Posterior vena cava (tissue), 2 donors: Measurements from ENCODE around the gene KATNAL1. TPM values are rescaled to one million over a fixed set of nuclear protein-coding genes. Genes with fewer than 3 reads are reported as not detected.

Source experiments
- DNase-seq: peaks from one replicate; pipeline ENCODE4 v3.0.0-alpha.2; 2020; ENCODE audit warnings: low spot score
- intact Hi-C, 2 donors: fragments of 100-400 bp; cut with DNase I; formaldehyde crosslinking; loops; one replicate each; pipeline versions ENCODE4 v1.14.1 to v1.14.2; 2022 to 2023
- long read RNA-seq, 2 donors: library from polyadenylated mRNA; unstranded; transcript quantifications; one replicate each; pipeline ENCODE4 v2.0.0, GENCODE V29; 2020 to 2021
- total RNA-seq, 2 donors: library from RNA; stranded (reverse); fragmentation: NEBNext Ultra II Directional; extraction: Animal tissue kit (Norgen Biotek cat#: 25700); gene quantifications; one replicate each; pipeline ENCODE4 v1.2.1, GENCODE V29; 2021
- donor health status: DM: yes; HTN: yes; CAD: no.
- donor health status: DM: yes; HTN: yes; CAD: no.

Gene KATNAL1
- 10 to 100 TPM; 44.8 to 59.5 TPM for total RNA-seq
- long read RNA-seq, donor 1, partial matches to known transcripts = 2 of 9 reads
- long read RNA-seq, donor 1, other reads (novel, unspliced or antisense) = 7 of 9 reads
- long read RNA-seq, donor 2, full-length matches to known transcripts = 11 of 24 reads
- long read RNA-seq, donor 2, partial matches to known transcripts = 4 of 24 reads
- long read RNA-seq, donor 2, other reads (novel, unspliced or antisense) = 9 of 24 reads

GRCh38 chr13:30307194-30307970, at the start of gene KATNAL1:
TSS of gene KATNAL1 (minus strand) at chr13:30307551. CDS start at chr13:30283777, 23,774 bp downstream.
- intact Hi-C loops = no loop called here
- peak; percentile 93 for DNase-seq

GRCh38 chr13:30355839-30356238, 48.5 kb upstream of the KATNAL1 start:
- intact Hi-C loops = no loop called here
- DNase-seq = no peak

DNA sequence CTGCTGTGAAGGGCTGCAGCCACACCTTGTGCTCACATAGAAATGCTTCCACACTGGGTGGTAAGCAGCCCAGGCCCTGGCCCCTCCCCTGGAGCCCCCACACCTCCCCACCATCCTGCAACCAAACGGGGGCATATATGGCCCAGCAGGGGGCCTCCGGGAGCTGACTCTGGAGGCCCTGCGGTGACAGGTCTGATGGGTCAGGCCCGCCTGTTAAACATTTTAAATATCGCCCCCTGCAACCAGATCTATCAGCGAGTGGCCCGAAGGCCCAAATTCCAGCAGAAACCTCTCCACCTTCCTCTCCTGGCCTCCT, 48.0 kb upstream of the KATNAL1 start:
- DNase-seq = no peak
- intact Hi-C loops = no loop called here

GRCh38 chr13:30354493-30355383, 47.4 kb upstream of the KATNAL1 start:
- intact Hi-C loops = no loop called here
- DNase-seq = no peak

DNA sequence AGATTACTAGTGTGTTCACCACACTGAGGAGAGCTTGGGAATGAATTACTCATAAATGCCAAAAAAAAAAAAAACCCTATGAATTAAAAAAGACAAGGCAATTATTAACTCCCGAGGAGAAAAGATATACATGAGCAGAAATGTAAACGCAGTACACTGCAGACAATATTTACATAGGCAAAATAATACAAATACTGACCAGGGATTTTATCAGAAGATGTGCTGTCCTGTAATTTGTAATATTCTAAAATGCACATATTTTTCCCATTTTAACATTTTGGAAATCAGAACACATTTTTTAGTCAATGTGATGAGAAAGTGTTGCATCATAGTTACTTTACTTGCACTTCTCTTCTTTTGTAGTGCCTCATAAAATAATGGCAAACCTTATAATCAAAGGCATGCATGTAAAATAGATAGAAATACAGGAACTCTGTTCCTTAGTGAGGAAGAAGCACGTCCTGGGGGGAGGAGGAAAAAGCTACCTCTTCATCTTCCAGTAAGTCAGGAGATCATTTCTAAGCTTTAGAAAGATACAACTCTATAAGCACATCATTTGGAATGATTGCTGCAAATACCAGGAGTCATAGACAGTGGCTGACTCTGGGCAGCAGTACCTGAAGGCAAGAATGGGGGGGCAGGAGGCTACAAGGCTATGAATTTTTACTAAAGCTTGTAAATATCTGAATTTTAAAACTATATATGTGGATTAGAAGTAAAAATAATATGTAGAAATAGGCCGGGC, 46.3 kb upstream of the KATNAL1 start:
- no peak for DNase-seq
- intact Hi-C loops = no loop called here

- no peak for DNase-seq
- intact Hi-C loops = no loop called here
Measured at GRCh38 chr13:30353060-30353459, 45.7 kb upstream of the KATNAL1 start.

DNA sequence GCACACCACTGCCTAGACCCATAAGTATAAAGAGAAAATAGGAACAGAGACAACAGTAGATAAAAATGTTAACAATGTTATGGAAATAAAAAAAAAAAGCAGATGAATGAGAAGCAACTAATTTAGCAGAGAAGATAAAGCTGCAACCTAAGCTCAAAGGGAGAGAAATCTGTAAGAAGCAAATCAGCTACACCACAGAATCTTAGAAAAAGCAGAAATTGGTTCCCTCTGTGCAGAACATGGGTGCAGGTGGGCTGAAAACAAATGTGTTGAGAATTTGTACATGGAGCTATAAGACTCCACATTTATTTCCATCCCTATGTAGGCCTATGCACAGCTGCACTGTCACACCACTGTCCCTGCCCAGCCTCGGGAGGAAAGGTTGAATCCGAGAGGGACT, 44.8 kb upstream of the KATNAL1 start:
- no peak for DNase-seq
- intact Hi-C loops = no loop called here

DNA sequence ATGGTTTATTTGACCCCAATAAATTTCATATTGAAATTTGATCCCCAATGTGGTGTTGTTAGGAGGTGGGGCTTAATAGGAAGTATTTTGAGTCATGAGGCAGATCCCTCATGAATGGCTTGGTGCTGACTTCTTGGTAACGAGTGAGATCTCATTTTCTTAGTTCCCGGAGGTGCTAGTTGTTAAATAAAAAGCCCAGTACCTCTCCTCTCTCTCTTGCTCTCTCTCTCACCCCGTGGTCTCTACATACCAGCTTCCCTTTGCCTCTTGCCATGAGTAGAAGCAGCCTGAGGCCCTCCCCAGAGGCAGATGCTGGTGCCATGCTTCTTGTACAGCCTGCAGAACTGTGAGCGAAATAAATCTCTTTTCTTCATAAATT, 39.4 kb upstream of the KATNAL1 start:
- no peak for DNase-seq
- intact Hi-C loops = no loop called here

- no peak for DNase-seq
- intact Hi-C loops = no loop called here
Measured at GRCh38 chr13:30346153-30346788, 38.9 kb upstream of the KATNAL1 start.

DNA sequence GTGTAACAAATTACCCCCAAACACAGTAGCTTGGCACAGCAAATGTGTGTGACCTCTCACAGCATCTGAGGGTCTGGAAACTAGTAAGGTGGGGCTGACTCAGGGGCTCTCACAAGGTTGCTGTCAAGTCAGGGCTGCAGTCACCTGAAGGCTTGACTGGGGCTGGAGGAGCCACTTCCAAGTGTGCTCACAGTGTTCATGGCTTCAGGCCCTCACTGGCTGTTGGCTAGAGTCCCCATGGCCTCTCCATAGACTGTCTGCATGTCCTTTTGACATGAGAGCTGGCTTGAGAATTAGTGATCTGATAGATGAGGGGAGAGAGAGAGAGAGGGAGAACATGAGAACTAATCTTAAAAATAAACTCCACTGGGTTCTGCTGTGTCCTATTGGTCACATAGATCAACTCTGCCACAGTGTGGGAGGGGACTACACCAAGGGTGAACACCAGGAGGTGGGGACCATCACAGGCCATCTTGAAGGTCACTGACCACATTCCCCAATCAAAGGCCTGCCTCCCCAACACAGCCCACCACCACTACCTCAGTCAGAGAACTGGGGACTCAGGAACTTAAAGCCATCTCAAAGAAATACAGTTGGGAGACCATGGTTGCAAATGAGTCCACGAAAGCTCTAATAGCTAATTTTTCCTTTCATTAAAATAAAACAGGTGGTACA, 38.2 kb upstream of the KATNAL1 start:
- intact Hi-C loops = no loop called here

GRCh38 chr13:30341815-30342570, 34.6 kb upstream of the KATNAL1 start:
- intact Hi-C loops = no loop called here

More for the DNA sequence above, 38.2 kb upstream of the KATNAL1 start:
- DNase-seq = no peak

DNA sequence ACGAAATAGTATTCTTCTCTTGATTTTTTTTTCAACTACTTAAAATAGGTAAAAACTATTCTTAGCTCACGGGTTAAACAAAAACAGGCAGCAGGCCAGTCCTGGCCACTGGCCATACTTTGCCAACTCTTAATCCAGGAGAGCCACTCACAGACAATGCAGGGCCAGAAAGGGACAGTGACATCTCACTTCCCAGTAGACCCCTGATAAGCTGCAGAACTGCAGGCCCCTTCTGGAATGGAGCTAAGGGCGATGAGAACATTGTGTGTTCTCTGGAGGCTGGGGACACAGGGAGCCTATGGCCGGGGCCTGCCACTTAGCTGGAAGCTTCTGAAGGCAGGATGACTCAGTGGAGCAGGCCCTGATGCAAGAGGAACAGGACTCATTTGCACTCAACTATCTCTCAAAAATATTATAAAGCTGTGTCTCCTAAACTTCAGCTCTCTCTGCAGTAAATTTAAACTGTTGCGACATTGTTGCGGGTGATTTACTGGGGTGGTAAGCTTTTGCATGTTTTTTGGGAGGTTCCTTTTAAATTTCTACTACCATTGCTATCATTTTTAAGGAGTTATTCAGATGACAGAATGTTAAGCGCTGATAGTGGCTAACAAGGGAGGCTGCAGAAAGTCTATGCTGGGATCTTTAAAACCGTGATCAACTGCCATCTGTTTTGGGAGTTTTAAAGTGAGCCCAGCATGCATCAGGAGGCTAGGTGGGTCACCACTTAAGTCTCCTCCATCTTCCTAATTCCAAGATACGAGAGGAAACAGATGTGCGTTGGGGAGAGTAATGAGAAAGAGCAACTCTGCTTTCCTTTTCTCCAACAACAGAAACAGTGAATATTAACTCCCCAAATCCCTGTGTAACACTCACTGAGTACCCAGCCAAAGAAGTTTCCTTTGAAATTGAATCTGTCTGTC, 33.2 kb upstream of the KATNAL1 start:
- intact Hi-C loops = no loop called here
- peak; percentile 93 for DNase-seq

More at GRCh38 chr13:30341815-30342570, 34.6 kb upstream of the KATNAL1 start:
- peak; percentile 96 for DNase-seq

GRCh38 chr13:30339738-30340330, 32.5 kb upstream of the KATNAL1 start:
- intact Hi-C loops = no loop called here
- DNase-seq = no peak

GRCh38 chr13:30338952-30339351, 31.6 kb upstream of the KATNAL1 start:
- intact Hi-C loops = no loop called here
- no peak for DNase-seq

DNA sequence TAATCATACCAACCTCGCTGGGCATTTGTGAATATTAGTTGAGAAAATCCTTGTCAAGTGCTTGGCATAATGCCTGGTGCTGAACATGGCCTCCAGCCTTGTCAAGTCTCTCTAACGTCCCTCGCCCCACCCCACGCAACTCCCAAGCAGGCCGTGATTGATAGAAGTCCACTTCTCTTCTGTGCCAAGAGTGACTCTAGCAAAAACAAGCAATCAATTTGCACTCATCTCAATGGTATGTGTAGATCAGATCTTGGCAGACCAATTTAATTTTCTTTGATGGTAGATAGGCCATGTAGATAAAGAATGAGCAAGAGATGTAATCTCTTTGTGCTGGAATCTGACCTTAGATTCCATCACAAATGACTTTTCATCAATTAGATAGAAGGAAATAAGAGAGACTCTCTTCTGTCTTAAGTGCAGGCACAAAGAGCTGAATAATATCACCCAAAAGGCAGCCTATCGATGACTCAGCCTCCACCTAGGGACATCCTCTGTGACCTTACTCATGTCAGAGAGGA, 31.0 kb upstream of the KATNAL1 start:
- no peak for DNase-seq
- intact Hi-C loops = no loop called here

DNA sequence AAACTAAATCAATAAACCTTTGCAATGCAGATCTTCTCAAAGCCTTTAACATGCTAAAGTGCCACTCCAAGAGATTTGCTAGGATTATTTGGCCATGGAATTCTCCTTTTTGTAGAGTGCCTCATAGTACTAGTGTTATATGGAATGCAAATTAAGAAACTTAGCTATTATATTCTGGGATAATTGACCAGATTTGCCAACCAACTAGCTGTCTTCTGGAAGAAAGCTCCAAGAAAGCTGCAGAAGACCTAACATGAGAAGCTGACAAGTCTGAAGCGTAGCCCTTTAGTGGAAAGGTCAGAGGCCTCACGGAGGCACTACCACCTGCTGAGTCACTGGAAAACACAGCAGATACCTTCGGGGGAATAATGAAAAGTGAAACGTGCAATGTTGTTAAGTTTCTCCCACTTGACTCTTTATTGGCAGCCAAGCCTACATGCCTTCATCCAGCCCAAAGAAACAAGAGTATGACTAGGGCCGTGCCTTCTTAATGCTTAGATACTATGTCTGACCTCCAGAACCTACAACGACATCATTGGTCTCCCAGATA, 29.8 kb upstream of the KATNAL1 start:
- intact Hi-C loops = no loop called here
- no peak for DNase-seq
